Epithelial cell of prostate (primary cell): ENCODE data around the gene MYO16.

Experiments
- DNase-seq: peaks from one replicate; pipeline ENCODE4 v3.0.0-alpha.2; 2011; ENCODE audit warnings: low read depth, low spot score
- H3K27ac ChIP-seq: fragments of 450-650 bp; 2 replicates; pipeline ENCODE4 v1.5.1; 2017; ENCODE audit warnings: mild to moderate bottlenecking

The MYO16 gene

GRCh38 chr13:109246001-109246400, 616.6 kb downstream of the MYO16 start:
- H3K27ac ChIP-seq = peak overlapping the region; percentile 56
- DNase-seq = no peak

GRCh38 chr13:109249780-109250528, 620.5 kb downstream of the MYO16 start:
- H3K27ac ChIP-seq = peak overlapping the region; percentile 72
- DNase-seq = no peak

- DNase-seq = no peak
- H3K27ac ChIP-seq = peak overlapping the region; percentile 72
These were observed 622.5 kb downstream of the MYO16 start for GRCh38 chr13:109251956-109252355.

GRCh38 chr13:109253316-109253715, 623.9 kb downstream of the MYO16 start:
- H3K27ac ChIP-seq = peak overlapping the region; percentile 98
- no peak for DNase-seq

GRCh38 chr13:109254274-109254673, 624.9 kb downstream of the MYO16 start:
- H3K27ac ChIP-seq = peak overlapping the region; percentile 98
- no peak for DNase-seq

- peak overlapping the region; percentile 98 for H3K27ac ChIP-seq
- no peak for DNase-seq
These were observed 625.9 kb downstream of the MYO16 start for GRCh38 chr13:109255141-109255856.

- DNase-seq = peak; percentile 99
- peak overlapping the region; percentile 98 for H3K27ac ChIP-seq
These were observed 627.7 kb downstream of the MYO16 start for GRCh38 chr13:109256866-109257760.
